ENCODE measurements around the gene CREB5. TPM values are rescaled to one million over a fixed set of nuclear protein-coding genes. Genes with fewer than 3 reads are reported as not detected.

CREB5 gene
- total and polyA plus RNA-seq, 2 experiments from 2014 or later, result 2.4 to 4.4 TPM

- no peak for TF ChIP-seq REST (IDR thresholded peaks at IDR 0.05; ENCODE audit: unreplicated experiment)
- TF ChIP-seq NANOG (IDR thresholded peaks at IDR 0.05; ENCODE audit: borderline replicate concordance), result no peak
- no peak for TF ChIP-seq CTCF (conservative IDR thresholded peaks at IDR 0.05; ENCODE audit: low read depth in 2 of 2)
Observed at GRCh38 chr7:28591725-28592349, 179.5 kb downstream of the CREB5 start (continued).

DNA sequence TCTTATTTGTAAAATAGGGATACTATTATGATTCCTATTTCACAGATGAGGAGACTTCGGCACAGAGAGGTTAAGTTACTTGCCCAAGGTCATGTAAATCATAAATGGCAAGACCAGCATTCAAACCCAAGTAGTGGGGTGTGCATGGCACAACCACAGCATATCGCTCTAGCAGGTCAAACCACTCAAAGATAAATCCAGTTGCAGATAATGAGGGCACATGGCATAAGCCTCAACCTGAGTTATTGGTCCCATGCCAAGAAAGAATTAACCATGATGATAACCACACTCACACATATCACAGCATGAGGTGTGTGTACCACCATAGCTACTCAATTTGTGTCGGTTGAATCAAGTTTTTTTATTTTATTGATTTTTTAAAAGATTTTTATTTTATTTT is 180.5 kb downstream of the CREB5 start:
- Histone ChIP-seq H3K27ac (ENCODE audit: low read depth) (no peak overlapping the region), H2AFZ (no peak overlapping the region), H3K4me2 (no peak overlapping the region), H3K36me3 (ENCODE audit: insufficient read depth) (no peaks in the 10 kb centered on the region), H3F3A (replicated peaks; ENCODE audit: low read depth) (no peaks in the 10 kb centered on the region), H3K9me2 (ENCODE audit: insufficient read depth) (no peaks in the 10 kb centered on the region; the same call in 1 of the 2 replicates), H3K4me3 (no peak overlapping the region), H3K4me1 (ENCODE audit: insufficient read depth) (no peaks in the 10 kb centered on the region; the same call in 1 of the 2 replicates), H3K79me2 (replicated peaks; ENCODE audit: insufficient read depth) (no peaks in the 10 kb centered on the region), H4K20me1 (replicated peaks; ENCODE audit: insufficient read depth) (no peaks in the 10 kb centered on the region), H3K27me3 (ENCODE audit: insufficient read depth) (no peaks in the 10 kb centered on the region)
- TF ChIP-seq ZNF114 (CRISPR knock-in tag; IDR thresholded peaks at IDR 0.05) (no peak), REST (IDR thresholded peaks at IDR 0.05; ENCODE audit: unreplicated experiment) (no peak), STAT1 (IDR thresholded peaks at IDR 0.05; ENCODE audit: unreplicated experiment) (no peak), ZNF331 (CRISPR knock-in tag; IDR thresholded peaks at IDR 0.05; ENCODE audit: low read depth) (no peak)
- no peak for ATAC-seq
- no peak overlapping the region for H3K4me3 Mint-ChIP-seq
- H3K4me1 Mint-ChIP-seq, result no peaks in the 10 kb centered on the region
- H3K27me3 Mint-ChIP-seq (ENCODE audit: insufficient read depth, low read depth, poor library complexity), result peaks cover 2% of the 10 kb centered on the region
- no peak for DNase-seq (ENCODE audit: low spot score)
- H3K36me3 Mint-ChIP-seq (ENCODE audit: low read depth), result no peaks in the 10 kb centered on the region
- H3K27ac Mint-ChIP-seq, result no peak overlapping the region
- no peaks in the 10 kb centered on the region for H3K9me3 Mint-ChIP-seq
